CD8-positive, alpha-beta memory T cell (primary cell): ENCODE measurements around the gene NBPF1. TPM values are rescaled to one million over a fixed set of nuclear protein-coding genes. Genes with fewer than 3 reads are reported as not detected.
A peak's percentile ranks its signal among the peaks of the same experiment; 100 is the strongest.
"Not testable (repeated sequence)": the region's sequence is repeated elsewhere in the genome, so short reads cannot be mapped to it uniquely, and the experiment has no call there.

Experiments
- CTCF ChIA-PET: fragments of 350-600 bp; sonication (Branson Sonifier 250); formaldehyde crosslinking; loops from one replicate; lab custom pipeline; 2021; ENCODE audit warnings: antibody characterized with exemption; lab: Charles Lee
- POLR2A ChIA-PET: fragments of 350-600 bp; sonication (Branson Sonifier 250); formaldehyde crosslinking; loops from one replicate; lab custom pipeline; 2021; ENCODE audit warnings: antibody characterized with exemption; lab: Charles Lee
- DNase-seq, 5 donors: peaks; one replicate each; pipeline versions ENCODE4 v3.0.0 to v3.0.0-alpha.2; 2020 to 2022; ENCODE audit warnings: mixed read lengths in 1 of 5
- H3K27ac ChIP-seq: one replicate; pipeline ENCODE4 v1.7.0; 2013; ENCODE audit warnings: low read depth, mild to moderate bottlenecking, low read length, moderate library complexity
- H3K27me3 ChIP-seq: 2 replicates; pipeline ENCODE4 v1.7.0; 2013; ENCODE audit warnings: low read length, mild to moderate bottlenecking; ENCODE audit not compliant: insufficient read depth, poor library complexity, severe bottlenecking
- H3K36me3 ChIP-seq: 2 replicates; pipeline ENCODE4 v1.7.0; 2013; ENCODE audit warnings: mild to moderate bottlenecking, low read length, moderate library complexity; ENCODE audit not compliant: insufficient read depth
- H3K4me1 ChIP-seq: 2 replicates; pipeline ENCODE4 v1.7.0; 2013; ENCODE audit warnings: mild to moderate bottlenecking, low read length, moderate library complexity; ENCODE audit not compliant: insufficient read depth
- H3K4me3 ChIP-seq: 2 replicates; pipeline ENCODE4 v1.7.0; 2013; ENCODE audit warnings: mild to moderate bottlenecking, low read length
- H3K9me3 ChIP-seq: 2 replicates; pipeline ENCODE4 v1.7.0; 2013; ENCODE audit warnings: mild to moderate bottlenecking, low read length
- H3K27ac Mint-ChIP-seq, 8 donors: one replicate each; pipeline ENCODE4 v1.8.0; 2020 to 2021; ENCODE audit warnings: mixed read lengths in 8 of 8, mild to moderate bottlenecking in 6 of 8, inconsistent platforms in 3 of 8, moderate library complexity in 3 of 8
- H3K27me3 Mint-ChIP-seq, 2 donors: one replicate each; pipeline ENCODE4 v1.8.0; 2020 to 2021; ENCODE audit warnings: mixed read lengths in 2 of 2, mild to moderate bottlenecking in 1 of 2, moderate library complexity in 1 of 2
- H3K36me3 Mint-ChIP-seq, 3 donors: one replicate each; pipeline ENCODE4 v1.8.0; 2020 to 2021; ENCODE audit warnings: mixed read lengths in 3 of 3, inconsistent platforms in 1 of 3, mild to moderate bottlenecking in 1 of 3
- H3K4me1 Mint-ChIP-seq, 3 donors: one replicate each; pipeline ENCODE4 v1.8.0; 2020 to 2021; ENCODE audit warnings: mixed read lengths in 3 of 3, inconsistent platforms in 1 of 3, mild to moderate bottlenecking in 1 of 3
- H3K4me3 Mint-ChIP-seq, 7 donors: one replicate each; pipeline ENCODE4 v1.8.0; 2020 to 2021; ENCODE audit warnings: mixed read lengths in 7 of 7, mild to moderate bottlenecking in 6 of 7, moderate library complexity in 4 of 7, inconsistent platforms in 2 of 7
- H3K9me3 Mint-ChIP-seq, 5 donors: one replicate each; pipeline ENCODE4 v1.8.0; 2020 to 2022; ENCODE audit warnings: mixed read lengths in 5 of 5, mild to moderate bottlenecking in 3 of 5, moderate library complexity in 2 of 5, inconsistent platforms in 1 of 5
- polyA plus RNA-seq: library from polyadenylated mRNA; unstranded; fragments of 300-500 nt; fragmentation: Illumina TruSeq; gene quantifications from one replicate; pipeline ENCODE4 v1.2.3, GENCODE V29; 2021
- total RNA-seq, 2 experiments: library from RNA; stranded (reverse); gene quantifications; one replicate each; pipeline ENCODE4 v1.2.3, GENCODE V29; 2021

The NBPF1 gene
- total and polyA plus RNA-seq, 3 experiments from 2014 or later = 7.6 to 9.7 (median 7.9) TPM

DNA sequence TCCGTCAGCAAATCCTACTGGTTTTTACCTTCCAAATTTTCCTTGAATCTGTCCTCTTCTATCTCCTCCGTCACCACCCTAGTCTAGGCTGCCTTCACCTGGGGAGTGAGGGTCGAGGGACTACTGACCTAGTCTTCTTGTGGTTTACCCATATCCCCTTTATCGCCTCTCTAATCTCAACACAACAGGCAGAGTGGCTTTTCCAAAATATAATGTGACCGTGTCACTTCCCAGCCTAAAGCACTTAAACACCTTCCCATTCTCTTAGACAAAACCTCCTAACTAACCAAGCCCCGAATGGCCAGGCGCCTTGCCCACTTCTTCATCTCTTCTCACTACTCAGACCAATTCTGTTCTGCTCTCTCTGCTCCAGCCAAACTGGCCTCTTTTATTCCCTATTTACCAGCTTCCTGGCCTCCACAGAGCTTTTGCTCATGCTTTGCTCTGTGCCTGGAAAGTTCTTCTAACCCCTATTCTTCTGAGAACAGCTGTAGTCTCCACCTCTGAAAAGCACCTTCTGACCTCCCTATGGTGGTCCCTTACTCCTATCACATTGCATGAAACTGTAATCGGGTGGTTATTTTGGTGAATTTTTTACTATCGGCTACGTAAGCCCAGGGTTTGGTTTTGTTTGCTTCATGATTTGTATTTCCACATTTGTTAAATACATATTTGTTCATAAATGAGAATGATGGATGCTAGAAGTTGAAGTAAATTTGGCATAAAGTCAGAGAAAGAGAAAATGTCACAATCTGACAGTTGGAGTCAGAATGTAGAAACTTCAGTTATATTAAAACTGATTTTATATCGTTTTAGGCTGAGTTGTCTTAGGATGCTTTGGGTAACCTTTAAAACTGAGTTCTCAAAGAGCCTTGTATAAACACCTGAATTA, 1.2 kb upstream of the NBPF1 start:
- no peak overlapping the region for H3K4me3 Mint-ChIP-seq
- Histone ChIP-seq H3K36me3 (no peaks in the 10 kb centered on the region), H3K27ac (peak overlapping the region; percentile 60), H3K9me3 (no peaks in the 10 kb centered on the region), H3K4me3 (no peak overlapping the region), H3K4me1 (peaks cover 23% of the 10 kb centered on the region), H3K27me3 (no peaks in the 10 kb centered on the region)
- CTCF ChIA-PET = interaction anchor here (0.8 kb wide), 1 partner anchor 11 kb away, joined by 3 read pairs; no protein-coding TSS in a partner anchor
- H3K27me3 Mint-ChIP-seq = no peaks in the 10 kb centered on the region
- DNase-seq = no peak
- no peaks in the 10 kb centered on the region for H3K4me1 Mint-ChIP-seq
- no peaks in the 10 kb centered on the region for H3K9me3 Mint-ChIP-seq
- H3K36me3 Mint-ChIP-seq = no peaks in the 10 kb centered on the region
- POLR2A ChIA-PET = no interaction called here
- no peak overlapping the region for H3K27ac Mint-ChIP-seq

DNA sequence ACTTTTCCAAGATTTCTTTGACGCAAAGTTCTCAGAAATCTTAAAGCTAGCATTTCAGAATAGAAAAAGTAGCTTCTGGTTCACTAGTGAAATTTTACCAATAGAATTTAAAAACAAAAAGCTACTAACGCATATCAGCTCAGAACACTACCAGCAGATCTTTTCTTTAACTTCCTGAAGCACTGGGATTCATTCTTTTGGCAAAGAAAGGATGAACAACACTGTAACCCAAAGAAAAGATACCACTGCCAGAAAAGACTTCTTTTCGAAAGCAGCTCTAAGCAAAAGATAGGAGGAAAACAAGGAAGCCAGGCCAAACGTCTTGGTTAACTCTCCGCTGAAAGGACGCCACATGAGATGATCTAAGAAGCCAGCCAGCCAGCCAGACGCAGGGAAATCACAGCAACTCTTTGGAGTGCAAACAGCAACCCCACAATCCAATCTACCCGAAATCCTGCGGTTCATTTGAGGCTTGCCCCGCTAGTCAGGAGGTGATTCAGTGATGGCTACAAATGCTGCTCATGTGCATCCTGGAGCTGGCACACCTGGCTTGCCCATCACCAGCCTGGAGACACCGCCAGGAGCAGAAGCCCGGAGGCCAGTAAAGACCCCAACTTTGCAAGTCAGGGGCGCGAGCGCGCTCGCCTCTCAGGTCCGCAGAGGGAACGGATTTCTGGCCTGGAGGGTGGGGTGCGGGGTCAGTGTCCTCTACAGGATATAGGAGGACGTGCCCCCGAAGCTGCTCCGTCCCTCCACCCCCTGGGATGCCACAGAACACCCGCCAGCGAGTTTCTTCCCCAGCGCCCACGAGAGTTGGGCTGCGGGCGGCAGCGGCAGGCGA, 812 bp downstream of the NBPF1 start:
- ChIA-PET POLR2A (no interaction called here), CTCF (interaction anchor here (0.6 to 1.9 kb wide), 8 partner anchors 9 to 102 kb away, joined by 3 to 13 read pairs (median 3); no protein-coding TSS in a partner anchor)
- H3K27ac ChIP-seq = peak overlapping the region; percentile 4
- H3K4me3 ChIP-seq = peak overlapping the region; percentile 76
- H3K27me3 ChIP-seq = no peaks in the 10 kb centered on the region
- H3K36me3 Mint-ChIP-seq = no peaks in the 10 kb centered on the region
- no peak overlapping the region for H3K27ac Mint-ChIP-seq
- no peaks in the 10 kb centered on the region for H3K9me3 ChIP-seq
- peak in 2 of 5 donors; percentile 36 to 54 for DNase-seq
- no peaks in the 10 kb centered on the region for H3K9me3 Mint-ChIP-seq
- no peak overlapping the region for H3K4me3 Mint-ChIP-seq
- peaks cover 23% of the 10 kb centered on the region for H3K4me1 ChIP-seq
- H3K36me3 ChIP-seq = peaks cover 5% of the 10 kb centered on the region
- H3K27me3 Mint-ChIP-seq = no peaks in the 10 kb centered on the region
- no peaks in the 10 kb centered on the region for H3K4me1 Mint-ChIP-seq

DNA sequence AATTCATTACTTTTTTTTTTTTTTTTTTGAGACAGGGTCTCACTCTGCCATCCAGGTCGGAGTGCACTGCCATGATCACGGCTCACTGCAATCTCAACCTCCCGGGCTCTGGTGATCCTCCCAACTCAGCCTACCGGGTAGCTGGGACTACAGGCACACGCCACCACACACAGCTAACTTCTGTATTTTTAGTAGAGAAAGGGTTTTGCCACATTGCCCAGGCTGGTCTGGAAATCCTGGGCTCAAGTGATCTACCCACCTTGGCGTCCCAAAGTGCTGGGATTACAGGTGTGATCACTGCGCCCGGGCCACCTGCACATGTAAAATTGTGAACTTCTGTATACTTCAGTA, 1.4 kb downstream of the NBPF1 start:
- H3K27ac Mint-ChIP-seq, H3K36me3 Mint-ChIP-seq, H3K27me3 ChIP-seq, H3K9me3 Mint-ChIP-seq, POLR2A ChIA-PET, H3K9me3 ChIP-seq, H3K36me3 ChIP-seq, H3K4me3 ChIP-seq, H3K4me1 Mint-ChIP-seq, H3K4me3 Mint-ChIP-seq, H3K27me3 Mint-ChIP-seq, H3K27ac ChIP-seq, DNase-seq: not testable (repeated sequence)
- CTCF ChIA-PET = interaction anchor here (0.6 to 1.9 kb wide), 7 partner anchors 9 to 103 kb away, joined by 3 to 13 read pairs (median 3); no protein-coding TSS in a partner anchor
- peaks cover 23% of the 10 kb centered on the region for H3K4me1 ChIP-seq

DNA sequence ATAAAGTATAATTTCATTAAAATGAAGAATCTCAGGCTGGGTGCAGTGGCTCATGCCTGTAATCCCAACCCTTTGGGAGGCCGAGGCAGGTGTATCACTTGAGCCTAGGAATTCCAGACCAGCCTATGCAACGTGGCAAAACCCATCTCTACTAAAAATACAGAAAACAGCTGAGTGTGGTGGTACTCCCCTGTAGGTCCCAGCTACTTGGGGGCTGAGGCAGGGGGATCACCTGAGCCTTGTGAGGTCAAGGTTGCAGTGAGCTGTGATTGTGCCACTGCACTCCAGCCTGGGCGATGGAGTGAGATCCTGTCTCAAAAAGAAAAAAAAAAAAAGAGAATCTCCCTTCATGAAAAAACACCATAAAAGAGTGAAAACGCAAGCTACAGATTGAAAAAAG, 2.2 kb downstream of the NBPF1 start:
- not testable (repeated sequence) for DNase-seq, H3K27me3 Mint-ChIP-seq
- POLR2A ChIA-PET = interaction anchor here (0.6 kb wide), 1 partner anchor 307 kb away, joined by 3 read pairs; no protein-coding TSS in a partner anchor

DNA sequence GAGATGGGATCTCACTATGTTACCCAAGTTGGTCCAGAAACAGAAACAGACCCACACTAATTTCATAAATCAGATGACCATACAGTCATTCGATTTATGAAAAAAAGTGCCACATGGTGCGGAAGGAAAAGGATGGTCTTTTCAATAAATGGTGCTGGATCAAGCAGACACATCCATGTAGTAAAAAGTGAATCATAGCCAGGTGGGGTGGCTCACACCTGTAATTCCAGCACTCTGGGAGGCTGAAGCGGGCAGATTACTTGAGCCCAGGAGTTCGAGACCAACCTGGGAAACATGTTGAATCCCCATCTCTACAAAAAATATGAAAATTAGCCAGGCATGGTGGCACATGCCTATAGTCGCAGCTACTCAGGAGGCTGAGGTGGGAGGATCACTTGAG, 2.8 kb downstream of the NBPF1 start:
- not testable (repeated sequence) for H3K27me3 Mint-ChIP-seq, H3K4me3 Mint-ChIP-seq, H3K27ac ChIP-seq, H3K4me3 ChIP-seq, H3K9me3 ChIP-seq, H3K36me3 ChIP-seq, H3K27me3 ChIP-seq, H3K4me1 Mint-ChIP-seq, DNase-seq, H3K27ac Mint-ChIP-seq, H3K9me3 Mint-ChIP-seq, H3K36me3 Mint-ChIP-seq
- H3K4me1 ChIP-seq = peaks cover 23% of the 10 kb centered on the region
- CTCF ChIA-PET = interaction anchor here (1.9 to 2.4 kb wide), 2 partner anchors 10 to 14 kb away, joined by 8 to 15 read pairs; no protein-coding TSS in a partner anchor
- POLR2A ChIA-PET = interaction anchor here (0.6 kb wide), 1 partner anchor 307 kb away, joined by 3 read pairs; no protein-coding TSS in a partner anchor

More for the DNA sequence above, 2.2 kb downstream of the NBPF1 start:
- H3K4me3 ChIP-seq, H3K27ac ChIP-seq, H3K9me3 ChIP-seq, H3K4me1 Mint-ChIP-seq, H3K36me3 ChIP-seq, H3K9me3 Mint-ChIP-seq, H3K27ac Mint-ChIP-seq, CTCF ChIA-PET, H3K27me3 ChIP-seq, H3K36me3 Mint-ChIP-seq, H3K4me3 Mint-ChIP-seq: not testable (repeated sequence)
- peaks cover 23% of the 10 kb centered on the region for H3K4me1 ChIP-seq

DNA sequence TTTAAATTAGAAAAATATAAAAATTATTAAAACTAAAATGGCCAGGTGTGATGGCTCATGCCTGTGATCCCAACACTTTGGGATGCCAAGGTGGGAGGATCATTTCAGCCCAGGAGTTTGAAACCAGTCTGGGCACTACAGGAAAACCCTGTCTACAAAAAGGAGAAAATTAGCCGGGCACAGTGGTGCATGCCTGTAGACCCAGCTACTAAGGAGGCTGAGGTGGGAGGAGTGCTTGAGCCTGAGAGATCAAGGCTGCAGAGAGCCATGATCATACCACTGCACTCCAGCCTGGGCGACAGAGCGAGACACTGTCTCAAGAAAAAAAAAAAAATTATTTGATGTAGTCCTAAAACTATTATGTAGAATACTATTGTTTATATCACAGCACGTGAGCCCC, 3.6 kb downstream of the NBPF1 start:
- H3K9me3 ChIP-seq, H3K36me3 Mint-ChIP-seq, H3K27ac ChIP-seq, H3K9me3 Mint-ChIP-seq, H3K4me3 ChIP-seq, H3K4me3 Mint-ChIP-seq, H3K27me3 Mint-ChIP-seq, H3K4me1 Mint-ChIP-seq, DNase-seq, H3K27ac Mint-ChIP-seq, H3K27me3 ChIP-seq, H3K36me3 ChIP-seq: not testable (repeated sequence)
- ChIA-PET POLR2A (interaction anchor here (0.5 kb wide), 1 partner anchor 1107 kb away, joined by 3 read pairs; no protein-coding TSS in a partner anchor), CTCF (interaction anchor here (1.3 to 2.4 kb wide), 3 partner anchors 11 to 23 kb away, joined by 4 to 15 read pairs (median 8); no protein-coding TSS in a partner anchor)
- peaks cover 23% of the 10 kb centered on the region for H3K4me1 ChIP-seq

DNA sequence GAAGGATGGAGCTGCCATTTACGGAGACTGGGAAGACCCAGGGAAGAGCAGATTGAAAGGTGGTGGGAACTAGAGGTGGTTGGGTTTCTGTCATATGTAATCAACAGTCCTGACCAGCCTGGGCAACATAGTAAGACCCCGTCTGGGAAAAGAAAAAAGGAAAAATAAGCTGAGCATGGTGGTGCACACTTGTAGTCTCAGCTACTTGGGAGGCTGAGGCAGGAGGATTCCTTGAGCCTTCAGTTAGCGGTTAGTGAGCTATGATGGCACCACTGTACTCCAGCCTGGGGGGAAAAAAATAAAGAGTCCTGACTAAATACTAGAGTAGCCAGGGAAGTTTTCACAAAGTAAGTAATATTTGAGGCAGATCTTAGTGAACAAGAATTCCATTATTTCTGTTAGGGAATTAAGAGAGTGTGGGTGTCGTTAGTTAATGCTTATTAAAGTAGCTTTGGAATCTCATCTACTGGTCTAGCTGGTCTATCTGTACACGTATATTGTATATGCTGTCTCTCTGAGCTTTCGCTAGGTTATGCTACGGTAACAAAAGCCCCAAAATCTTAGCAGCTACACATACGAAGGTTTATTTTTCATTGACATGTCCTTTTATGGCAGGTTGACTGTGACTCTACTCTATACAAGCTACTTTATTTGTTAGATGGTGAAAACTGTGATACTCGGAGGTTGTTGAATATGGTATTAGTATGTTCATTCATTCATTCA, 4.4 kb downstream of the NBPF1 start:
- no peak overlapping the region for H3K4me3 Mint-ChIP-seq
- H3K4me1 Mint-ChIP-seq = no peaks in the 10 kb centered on the region
- Histone ChIP-seq H3K27ac (no peak overlapping the region), H3K9me3 (no peaks in the 10 kb centered on the region), H3K27me3 (no peaks in the 10 kb centered on the region), H3K36me3 (peaks cover 5% of the 10 kb centered on the region), H3K4me1 (peaks cover 16% of the 10 kb centered on the region), H3K4me3 (no peak overlapping the region)
- CTCF ChIA-PET = interaction anchor here (0.9 to 2.4 kb wide), 5 partner anchors 11 to 97 kb away, joined by 3 to 15 read pairs (median 4); no protein-coding TSS in a partner anchor
- no peaks in the 10 kb centered on the region for H3K36me3 Mint-ChIP-seq
- no peaks in the 10 kb centered on the region for H3K27me3 Mint-ChIP-seq
- POLR2A ChIA-PET = interaction anchor here (0.5 kb wide), 1 partner anchor 1107 kb away, joined by 3 read pairs; no protein-coding TSS in a partner anchor
- no peaks in the 10 kb centered on the region for H3K9me3 Mint-ChIP-seq
- H3K27ac Mint-ChIP-seq = no peak overlapping the region
- no peak for DNase-seq
